ENCODE results near the gene CD22.

CD22 gene

GRCh38 chr19:35310811-35311465, 18.0 kb upstream of the CD22 start:
- Histone ChIP-seq H3K9ac (ENCODE audit: low read length) (no peak overlapping the region), H3K4me3 (ENCODE audit: insufficient read depth in 1 of 2, low read depth in 1 of 2, low read length in 2 of 2) (no peak overlapping the region), H2BK120ac (ENCODE audit: low read depth, low read length) (no peak overlapping the region), H3K4ac (ENCODE audit: low read depth in 1 of 2, low read length in 2 of 2) (no peak overlapping the region), H3K4me1 (ENCODE audit: control insufficient read depth, insufficient read depth, low read depth, low read length) (peaks cover 3% of the 10 kb centered on the region), H3K79me1 (replicated peaks; ENCODE audit: low read length, poor library complexity, severe bottlenecking) (no peaks in the 10 kb centered on the region), H4K8ac (ENCODE audit: low read length) (no peak overlapping the region), H3K4me2 (ENCODE audit: low read length, poor library complexity, severe bottlenecking) (no peak overlapping the region), H3K23ac (ENCODE audit: low read length in 2 of 2) (no peak overlapping the region), H2BK5ac (ENCODE audit: low read depth, low read length, poor library complexity, severe bottlenecking) (no peak overlapping the region), H3K14ac (ENCODE audit: low read length in 2 of 2) (no peak overlapping the region), H3K27ac (ENCODE audit: low read length, poor library complexity, severe bottlenecking) (no peak overlapping the region), H3K9me3 (ENCODE audit: control insufficient read depth, low read length) (no peaks in the 10 kb centered on the region), H2AFZ (ENCODE audit: low read depth, low read length) (no peak overlapping the region), H2BK12ac (ENCODE audit: low read length in 2 of 2) (no peak overlapping the region), H3K27me3 (ENCODE audit: control insufficient read depth in 1 of 2, insufficient read depth in 1 of 2, low read length in 2 of 2) (peaks cover 3 to 16% of the 10 kb centered on the region in 2 experiments), H2AK5ac (ENCODE audit: low read length, severe bottlenecking) (no peak overlapping the region), H2BK15ac (ENCODE audit: low read depth, poor library complexity, severe bottlenecking) (no peak overlapping the region), H3K18ac (ENCODE audit: low read depth in 1 of 2, low read length in 2 of 2) (no peak overlapping the region), H4K91ac (ENCODE audit: low read length) (no peak overlapping the region), H3K36me3 (ENCODE audit: control insufficient read depth in 1 of 2, insufficient read depth in 2 of 2, low read depth in 1 of 2, low read length in 2 of 2) (no peaks in the 10 kb centered on the region)
- 94% methylated on average over 10 of the region's 10 CpGs for WGBS
- DNase-seq = no peak

DNA sequence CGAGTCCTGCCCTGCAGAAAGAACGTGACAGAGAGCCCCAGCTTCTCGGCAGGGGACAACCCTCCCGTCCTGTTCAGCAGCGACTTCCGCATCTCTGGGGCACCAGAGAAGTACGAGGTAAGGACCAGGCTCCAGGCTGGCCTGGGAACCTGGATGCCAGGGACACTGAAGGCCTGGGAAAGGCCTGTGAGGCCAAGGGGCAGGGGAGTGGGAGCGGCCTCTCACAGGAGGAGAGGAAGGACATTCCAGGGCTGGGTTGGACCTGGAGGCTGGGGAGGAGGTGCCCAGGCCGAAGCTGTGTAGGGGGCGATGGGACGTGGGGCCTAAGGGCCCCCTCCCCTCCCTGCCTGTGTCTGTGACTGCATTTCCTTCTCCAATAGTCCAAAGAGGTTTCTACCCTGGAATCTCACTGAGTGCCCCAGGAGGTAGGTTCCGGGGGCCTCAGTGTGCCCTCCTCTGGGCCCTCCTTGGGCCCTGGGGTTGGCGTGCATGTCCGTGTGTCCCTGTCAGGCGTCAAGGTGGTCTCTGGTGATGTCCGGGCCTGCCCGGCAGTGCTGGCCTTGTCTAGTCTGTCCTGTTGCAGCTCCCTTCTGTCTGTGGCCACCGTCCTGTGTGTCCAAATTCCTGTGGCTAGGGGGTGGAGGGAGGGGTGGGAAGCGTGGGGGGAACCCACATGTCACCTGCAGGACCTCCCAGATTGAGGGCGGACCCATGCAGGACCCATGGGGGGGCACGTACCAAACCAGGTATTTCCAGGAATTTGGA, 16.9 kb upstream of the CD22 start:
- no peak overlapping the region for H2BK15ac ChIP-seq (ENCODE audit: low read depth, poor library complexity, severe bottlenecking)
- no peak overlapping the region for H3K4me3 ChIP-seq (ENCODE audit: insufficient read depth in 1 of 2, low read depth in 1 of 2, low read length in 2 of 2)
- no peaks in the 10 kb centered on the region for H3K79me1 ChIP-seq (replicated peaks; ENCODE audit: low read length, poor library complexity, severe bottlenecking)
- no peak overlapping the region for H2BK5ac ChIP-seq (ENCODE audit: low read depth, low read length, poor library complexity, severe bottlenecking)
- H3K4ac ChIP-seq (ENCODE audit: low read depth in 1 of 2, low read length in 2 of 2) = no peak overlapping the region
- H3K23ac ChIP-seq (ENCODE audit: low read length in 2 of 2) = no peak overlapping the region
- H3K4me1 ChIP-seq (ENCODE audit: control insufficient read depth, insufficient read depth, low read depth, low read length) = peaks cover 3% of the 10 kb centered on the region
- WGBS = 75% methylated on average over 18 of the region's 21 CpGs
- H4K91ac ChIP-seq (ENCODE audit: low read length) = no peak overlapping the region
- no peak overlapping the region for H3K14ac ChIP-seq (ENCODE audit: low read length in 2 of 2)
- peak overlapping the region; percentile 42 for H4K8ac ChIP-seq (ENCODE audit: low read length)
- no peaks in the 10 kb centered on the region for H3K36me3 ChIP-seq (ENCODE audit: control insufficient read depth in 1 of 2, insufficient read depth in 2 of 2, low read depth in 1 of 2, low read length in 2 of 2)
- H2BK120ac ChIP-seq (ENCODE audit: low read depth, low read length) = no peak overlapping the region
- no peak overlapping the region for H3K27ac ChIP-seq (ENCODE audit: low read length, poor library complexity, severe bottlenecking)
- H3K18ac ChIP-seq (ENCODE audit: low read depth in 1 of 2, low read length in 2 of 2) = no peak overlapping the region
- no peak for DNase-seq
- no peak overlapping the region for H3K4me2 ChIP-seq (ENCODE audit: low read length, poor library complexity, severe bottlenecking)
- no peak overlapping the region for H2AFZ ChIP-seq (ENCODE audit: low read depth, low read length)
- H3K9ac ChIP-seq (ENCODE audit: low read length) = no peak overlapping the region
- no peak overlapping the region for H2BK12ac ChIP-seq (ENCODE audit: low read length in 2 of 2)
- no peak overlapping the region for H2AK5ac ChIP-seq (ENCODE audit: low read length, severe bottlenecking)
- H3K27me3 ChIP-seq (ENCODE audit: control insufficient read depth in 1 of 2, insufficient read depth in 1 of 2, low read length in 2 of 2) = peaks cover 2 to 16% of the 10 kb centered on the region in 2 experiments
- H3K9me3 ChIP-seq (ENCODE audit: control insufficient read depth, low read length) = no peaks in the 10 kb centered on the region

DNA sequence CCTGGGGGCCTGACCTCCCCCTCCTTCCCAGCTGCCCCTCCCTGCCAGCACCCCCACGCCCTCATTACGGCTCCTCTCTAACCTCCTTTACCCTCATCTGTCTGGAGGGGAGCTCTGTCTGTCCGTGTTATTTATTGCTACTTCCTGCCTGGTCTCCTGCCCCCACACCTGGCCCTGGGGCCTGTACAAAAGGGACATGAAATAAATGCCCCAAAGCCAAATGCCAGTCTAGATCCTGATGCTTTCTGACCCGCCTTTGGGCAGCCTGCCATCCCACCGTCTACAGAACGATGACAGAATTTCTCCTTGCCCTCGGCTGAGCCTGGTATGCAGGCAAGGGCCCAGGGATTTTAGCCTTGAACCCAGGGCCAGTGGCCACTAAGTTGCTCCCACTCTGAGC, 15.4 kb upstream of the CD22 start:
- Histone ChIP-seq H2BK12ac (ENCODE audit: low read length in 2 of 2) (no peak overlapping the region), H2AK5ac (ENCODE audit: low read length, severe bottlenecking) (no peak overlapping the region), H2BK120ac (ENCODE audit: low read depth, low read length) (no peak overlapping the region), H3K36me3 (ENCODE audit: control insufficient read depth in 1 of 2, insufficient read depth in 2 of 2, low read depth in 1 of 2, low read length in 2 of 2) (no peaks in the 10 kb centered on the region), H2BK5ac (ENCODE audit: low read depth, low read length, poor library complexity, severe bottlenecking) (no peak overlapping the region), H3K4ac (ENCODE audit: low read depth in 1 of 2, low read length in 2 of 2) (no peak overlapping the region), H3K23ac (ENCODE audit: low read length in 2 of 2) (no peak overlapping the region), H3K4me3 (ENCODE audit: insufficient read depth in 1 of 2, low read depth in 1 of 2, low read length in 2 of 2) (no peak overlapping the region), H3K4me1 (ENCODE audit: control insufficient read depth, insufficient read depth, low read depth, low read length) (peaks cover 3% of the 10 kb centered on the region), H2AFZ (ENCODE audit: low read depth, low read length) (no peak overlapping the region), H3K9me3 (ENCODE audit: control insufficient read depth, low read length) (no peaks in the 10 kb centered on the region), H3K27ac (ENCODE audit: low read length, poor library complexity, severe bottlenecking) (no peak overlapping the region), H3K27me3 (ENCODE audit: control insufficient read depth in 1 of 2, insufficient read depth in 1 of 2, low read length in 2 of 2) (peaks cover 0 to 13% of the 10 kb centered on the region in 2 experiments), H3K4me2 (ENCODE audit: low read length, poor library complexity, severe bottlenecking) (no peak overlapping the region), H3K14ac (ENCODE audit: low read length in 2 of 2) (no peak overlapping the region), H2BK15ac (ENCODE audit: low read depth, poor library complexity, severe bottlenecking) (no peak overlapping the region), H4K91ac (ENCODE audit: low read length) (no peak overlapping the region), H3K9ac (ENCODE audit: low read length) (no peak overlapping the region), H3K79me1 (replicated peaks; ENCODE audit: low read length, poor library complexity, severe bottlenecking) (no peaks in the 10 kb centered on the region), H3K18ac (ENCODE audit: low read depth in 1 of 2, low read length in 2 of 2) (no peak overlapping the region), H4K8ac (ENCODE audit: low read length) (no peak overlapping the region)
- 70% methylated on average over 7 of the region's 7 CpGs for WGBS
- DNase-seq = no peak

DNA sequence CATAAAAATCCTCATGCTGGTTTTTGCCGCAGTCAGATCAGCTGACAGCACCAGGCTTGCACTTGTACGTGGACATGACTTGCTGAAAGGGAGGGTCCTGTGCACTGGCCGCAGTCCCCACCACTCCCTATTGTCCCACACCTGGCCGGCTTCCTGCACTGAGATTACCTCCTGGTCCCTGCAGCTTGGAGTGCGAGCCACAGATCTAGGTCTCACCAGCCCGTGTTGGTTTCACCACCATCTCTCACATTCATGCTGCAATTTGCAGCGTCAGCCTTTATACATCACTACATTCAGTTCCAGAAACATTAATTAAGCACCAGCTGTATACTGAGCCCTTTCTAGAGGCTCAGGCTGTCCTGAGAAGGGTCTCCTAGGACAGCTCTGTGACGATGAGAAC, 15.0 kb upstream of the CD22 start:
- Histone ChIP-seq H2BK12ac (ENCODE audit: low read length in 2 of 2) (no peak overlapping the region), H3K4me2 (ENCODE audit: low read length, poor library complexity, severe bottlenecking) (no peak overlapping the region), H2BK120ac (ENCODE audit: low read depth, low read length) (no peak overlapping the region), H3K9ac (ENCODE audit: low read length) (no peak overlapping the region), H2AK5ac (ENCODE audit: low read length, severe bottlenecking) (no peak overlapping the region), H2BK5ac (ENCODE audit: low read depth, low read length, poor library complexity, severe bottlenecking) (no peak overlapping the region), H3K14ac (ENCODE audit: low read length in 2 of 2) (no peak overlapping the region), H3K4me1 (ENCODE audit: control insufficient read depth, insufficient read depth, low read depth, low read length) (peaks cover 5% of the 10 kb centered on the region), H3K27ac (ENCODE audit: low read length, poor library complexity, severe bottlenecking) (no peak overlapping the region), H3K18ac (ENCODE audit: low read depth in 1 of 2, low read length in 2 of 2) (no peak overlapping the region), H4K8ac (ENCODE audit: low read length) (no peak overlapping the region), H3K79me1 (replicated peaks; ENCODE audit: low read length, poor library complexity, severe bottlenecking) (no peaks in the 10 kb centered on the region), H3K23ac (ENCODE audit: low read length in 2 of 2) (no peak overlapping the region), H3K36me3 (ENCODE audit: control insufficient read depth in 1 of 2, insufficient read depth in 2 of 2, low read depth in 1 of 2, low read length in 2 of 2) (no peaks in the 10 kb centered on the region), H3K27me3 (ENCODE audit: control insufficient read depth in 1 of 2, insufficient read depth in 1 of 2, low read length in 2 of 2) (peaks cover 0 to 13% of the 10 kb centered on the region in 2 experiments), H3K4ac (ENCODE audit: low read depth in 1 of 2, low read length in 2 of 2) (no peak overlapping the region), H4K91ac (ENCODE audit: low read length) (no peak overlapping the region), H2AFZ (ENCODE audit: low read depth, low read length) (no peak overlapping the region), H2BK15ac (ENCODE audit: low read depth, poor library complexity, severe bottlenecking) (no peak overlapping the region), H3K9me3 (ENCODE audit: control insufficient read depth, low read length) (no peaks in the 10 kb centered on the region), H3K4me3 (ENCODE audit: insufficient read depth in 1 of 2, low read depth in 1 of 2, low read length in 2 of 2) (no peak overlapping the region)
- 84% methylated on average over 8 of the region's 8 CpGs for WGBS
- DNase-seq = no peak
